ENCODE data around the gene DSCAML1.

DNA sequence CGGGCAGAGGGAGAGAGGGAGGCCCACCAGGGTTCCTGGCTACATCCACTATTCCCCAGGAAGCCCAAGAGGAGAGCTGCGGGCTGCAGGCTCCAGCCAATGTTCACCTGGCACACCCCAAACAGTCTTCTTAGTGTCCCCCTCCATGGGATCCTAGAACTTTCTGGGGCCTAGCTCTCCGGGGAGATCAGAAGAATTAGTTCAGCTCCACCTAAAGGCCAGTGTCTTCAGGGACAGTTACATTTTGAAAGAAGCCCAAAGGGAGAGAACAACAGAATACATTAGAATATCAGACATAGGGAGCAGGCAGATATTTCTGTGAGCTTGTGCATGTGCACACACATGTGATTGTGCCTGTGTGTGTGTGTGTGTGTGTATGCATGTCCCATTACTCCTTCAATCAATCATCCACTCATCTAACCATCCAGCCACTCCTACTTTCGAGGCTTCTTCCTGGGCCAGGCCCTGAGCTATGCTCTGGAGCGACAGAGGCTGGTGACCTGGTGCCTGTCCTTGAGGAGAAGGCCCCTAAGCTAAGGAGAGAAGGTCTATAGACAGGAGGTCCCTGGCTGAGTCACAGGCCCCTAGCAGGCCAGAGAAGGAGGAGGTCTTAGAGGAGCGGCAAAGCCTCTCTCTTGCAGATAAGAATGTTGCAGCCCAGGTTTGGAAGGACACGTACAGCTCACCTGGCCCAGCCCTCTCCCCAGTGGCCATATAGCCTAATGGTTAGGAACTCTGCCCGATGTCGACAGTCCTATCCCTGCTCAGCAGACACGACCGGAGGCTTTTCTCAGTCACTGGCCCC, 165.5 kb downstream of the DSCAML1 start:
- TF ChIP-seq, protein P1, sequence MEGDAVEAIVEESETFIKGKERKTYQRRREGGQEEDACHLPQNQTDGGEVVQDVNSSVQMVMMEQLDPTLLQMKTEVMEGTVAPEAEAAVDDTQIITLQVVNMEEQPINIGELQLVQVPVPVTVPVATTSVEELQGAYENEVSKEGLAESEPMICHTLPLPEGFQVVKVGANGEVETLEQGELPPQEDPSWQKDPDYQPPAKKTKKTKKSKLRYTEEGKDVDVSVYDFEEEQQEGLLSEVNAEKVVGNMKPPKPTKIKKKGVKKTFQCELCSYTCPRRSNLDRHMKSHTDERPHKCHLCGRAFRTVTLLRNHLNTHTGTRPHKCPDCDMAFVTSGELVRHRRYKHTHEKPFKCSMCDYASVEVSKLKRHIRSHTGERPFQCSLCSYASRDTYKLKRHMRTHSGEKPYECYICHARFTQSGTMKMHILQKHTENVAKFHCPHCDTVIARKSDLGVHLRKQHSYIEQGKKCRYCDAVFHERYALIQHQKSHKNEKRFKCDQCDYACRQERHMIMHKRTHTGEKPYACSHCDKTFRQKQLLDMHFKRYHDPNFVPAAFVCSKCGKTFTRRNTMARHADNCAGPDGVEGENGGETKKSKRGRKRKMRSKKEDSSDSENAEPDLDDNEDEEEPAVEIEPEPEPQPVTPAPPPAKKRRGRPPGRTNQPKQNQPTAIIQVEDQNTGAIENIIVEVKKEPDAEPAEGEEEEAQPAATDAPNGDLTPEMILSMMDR (IDR thresholded peaks at IDR 0.05 in 2 of 3, conservative IDR thresholded peaks at IDR 0.05 in 1 of 3; ENCODE audit: insufficient read depth in 2 of 3, low read depth in 1 of 3, low read length in 3 of 3) = peak in 2 of 3 experiments; percentile 7 to 17; a peak in 1 of 6 replicates
- no peak for TF ChIP-seq ZNF217 (CRISPR knock-in tag; IDR thresholded peaks at IDR 0.05)
- TF ChIP-seq, protein P2, sequence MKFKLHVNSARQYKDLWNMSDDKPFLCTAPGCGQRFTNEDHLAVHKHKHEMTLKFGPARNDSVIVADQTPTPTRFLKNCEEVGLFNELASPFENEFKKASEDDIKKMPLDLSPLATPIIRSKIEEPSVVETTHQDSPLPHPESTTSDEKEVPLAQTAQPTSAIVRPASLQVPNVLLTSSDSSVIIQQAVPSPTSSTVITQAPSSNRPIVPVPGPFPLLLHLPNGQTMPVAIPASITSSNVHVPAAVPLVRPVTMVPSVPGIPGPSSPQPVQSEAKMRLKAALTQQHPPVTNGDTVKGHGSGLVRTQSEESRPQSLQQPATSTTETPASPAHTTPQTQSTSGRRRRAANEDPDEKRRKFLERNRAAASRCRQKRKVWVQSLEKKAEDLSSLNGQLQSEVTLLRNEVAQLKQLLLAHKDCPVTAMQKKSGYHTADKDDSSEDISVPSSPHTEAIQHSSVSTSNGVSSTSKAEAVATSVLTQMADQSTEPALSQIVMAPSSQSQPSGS (CRISPR knock-in tag; IDR thresholded peaks at IDR 0.05) = no peak
- TF ChIP-seq EP300 (IDR thresholded peaks at IDR 0.05; ENCODE audit: low read length) = no peak
- TF ChIP-seq ATF1 (CRISPR knock-in tag; IDR thresholded peaks at IDR 0.05) = no peak
- no peak for TF ChIP-seq ATF1 (tag; IDR thresholded peaks at IDR 0.05)
- no peak for TF ChIP-seq CHD2 (IDR thresholded peaks at IDR 0.05; ENCODE audit: low read depth, low read length)
- no peak for TF ChIP-seq NFRKB (IDR thresholded peaks at IDR 0.05; ENCODE audit: low read depth)

Data from K562 (cell line).